Neuron (in vitro differentiated cells): ENCODE results near the gene PCSK5.

Experiments used
- H2AFZ ChIP-seq: one replicate; pipeline ENCODE4 v1.6.1; 2013; ENCODE audit warnings: low read depth, mild to moderate bottlenecking, inconsistent platforms, low read length, moderate library complexity
- H3K27me3 ChIP-seq: one replicate; pipeline ENCODE4 v1.6.1; 2013; ENCODE audit warnings: low read length; ENCODE audit not compliant: insufficient read depth
- H3K36me3 ChIP-seq: one replicate; pipeline ENCODE4 v1.6.1; 2013; ENCODE audit warnings: low read length; ENCODE audit not compliant: insufficient read depth
- H3K4me1 ChIP-seq: one replicate; pipeline ENCODE4 v1.6.1; 2013; ENCODE audit warnings: low read length; ENCODE audit not compliant: insufficient read depth
- H3K4me3 ChIP-seq: 2 replicates; pipeline ENCODE4 v1.5.1; 2013; ENCODE audit warnings: mild to moderate bottlenecking, low read length, moderate library complexity
- H3K9me3 ChIP-seq: one replicate; pipeline ENCODE4 v1.6.1; 2013; ENCODE audit warnings: low read length

The PCSK5 gene

DNA sequence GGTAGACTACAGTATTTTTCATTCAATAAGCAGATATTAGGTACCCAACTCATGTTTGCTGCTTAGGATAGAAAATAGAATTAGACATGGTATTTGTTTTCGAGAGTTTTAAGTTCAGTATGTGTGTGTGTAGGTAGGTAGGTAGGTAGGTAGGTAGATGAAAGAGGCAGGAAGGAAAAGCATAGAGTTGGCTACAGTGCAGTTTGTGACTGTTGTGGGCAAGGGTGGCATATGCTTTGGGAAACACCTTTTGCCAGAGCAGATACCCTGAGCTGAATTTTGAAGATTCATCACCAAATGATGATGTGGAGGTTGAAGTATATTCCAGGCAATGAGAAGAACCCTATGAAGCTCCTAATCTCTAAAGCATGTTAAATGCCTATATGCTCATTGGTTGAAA lies 20.0 kb upstream of the PCSK5 start:
- Histone ChIP-seq H3K9me3 (no peaks in the 10 kb centered on the region), H3K4me3 (no peak overlapping the region), H3K4me1 (no peaks in the 10 kb centered on the region), H2AFZ (no peak overlapping the region), H3K36me3 (no peaks in the 10 kb centered on the region), H3K27me3 (no peaks in the 10 kb centered on the region)

DNA sequence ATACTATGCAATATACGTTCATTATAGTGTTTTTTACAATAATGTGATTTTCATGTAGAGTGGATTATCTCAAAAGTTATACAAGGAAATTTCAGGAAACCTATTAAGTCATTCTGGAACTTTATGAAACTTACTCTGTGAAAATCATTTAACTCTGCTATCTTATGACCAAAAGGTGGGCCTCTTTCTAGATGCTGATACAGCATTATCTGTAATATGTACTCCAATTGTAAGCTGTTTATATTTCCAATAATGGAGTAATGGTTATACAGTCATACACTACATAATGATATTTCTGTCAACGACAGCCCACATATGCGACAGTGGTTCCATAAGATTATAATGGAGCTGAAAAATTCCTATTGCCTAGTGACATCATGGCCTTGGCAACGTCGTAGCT lies 18.8 kb upstream of the PCSK5 start:
- H3K4me1 ChIP-seq = no peaks in the 10 kb centered on the region
- H2AFZ ChIP-seq = no peak overlapping the region
- no peak overlapping the region for H3K4me3 ChIP-seq
- no peaks in the 10 kb centered on the region for H3K9me3 ChIP-seq
- no peaks in the 10 kb centered on the region for H3K27me3 ChIP-seq
- H3K36me3 ChIP-seq = no peaks in the 10 kb centered on the region

DNA sequence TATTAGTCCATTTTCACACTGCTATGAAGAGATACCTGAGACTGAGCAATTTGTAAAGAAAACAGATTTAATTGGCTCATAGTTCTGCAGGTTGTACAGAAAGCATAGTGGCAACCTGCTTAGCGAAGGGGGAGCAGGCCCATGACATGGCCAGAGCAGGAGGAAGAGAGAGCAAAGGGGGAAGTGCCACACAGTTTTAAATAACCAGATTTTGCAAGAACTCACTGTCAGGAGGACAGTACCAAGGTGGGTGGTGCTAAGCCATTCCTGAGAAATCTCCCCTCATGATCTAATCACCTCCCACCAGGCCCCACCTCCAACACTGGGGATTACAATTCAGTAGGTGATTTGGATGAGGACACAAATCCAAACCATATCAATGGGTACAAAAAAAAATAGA lies 16.8 kb upstream of the PCSK5 start:
- H2AFZ ChIP-seq = no peak overlapping the region
- H3K36me3 ChIP-seq = no peaks in the 10 kb centered on the region
- H3K27me3 ChIP-seq = no peaks in the 10 kb centered on the region
- no peaks in the 10 kb centered on the region for H3K9me3 ChIP-seq
- H3K4me3 ChIP-seq = no peak overlapping the region
- H3K4me1 ChIP-seq = no peaks in the 10 kb centered on the region

- no peak overlapping the region for H3K4me3 ChIP-seq
- H2AFZ ChIP-seq = no peak overlapping the region
- H3K36me3 ChIP-seq = no peaks in the 10 kb centered on the region
- peaks cover 2% of the 10 kb centered on the region for H3K4me1 ChIP-seq
- no peaks in the 10 kb centered on the region for H3K9me3 ChIP-seq
- H3K27me3 ChIP-seq = no peaks in the 10 kb centered on the region
Measured at GRCh38 chr9:75876999-75877640, 13.4 kb upstream of the PCSK5 start.

DNA sequence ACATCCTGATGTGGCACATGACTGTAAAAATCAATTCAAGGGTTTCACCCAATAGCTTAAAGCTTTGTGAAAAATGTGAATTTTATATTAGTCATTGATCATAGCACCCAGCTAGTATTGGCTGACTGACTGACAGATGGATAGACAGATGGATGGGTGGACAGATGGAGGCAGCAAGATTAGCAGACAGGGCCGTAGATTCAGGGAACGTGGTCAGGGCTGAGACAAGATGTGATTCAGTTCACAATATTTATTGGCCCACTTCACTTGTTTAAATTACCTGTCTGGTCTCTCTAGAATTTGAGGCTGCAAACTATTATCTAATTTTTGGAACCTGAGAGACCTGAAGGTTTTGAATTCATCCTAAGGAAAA lies 12.0 kb upstream of the PCSK5 start:
- Histone ChIP-seq H3K4me3 (no peak overlapping the region), H3K4me1 (peaks cover 2% of the 10 kb centered on the region), H3K27me3 (no peaks in the 10 kb centered on the region), H3K9me3 (no peaks in the 10 kb centered on the region), H2AFZ (no peak overlapping the region), H3K36me3 (no peaks in the 10 kb centered on the region)

- no peak overlapping the region for H2AFZ ChIP-seq
- peaks cover 2% of the 10 kb centered on the region for H3K4me1 ChIP-seq
- no peaks in the 10 kb centered on the region for H3K36me3 ChIP-seq
- no peaks in the 10 kb centered on the region for H3K27me3 ChIP-seq
- H3K9me3 ChIP-seq = no peaks in the 10 kb centered on the region
- no peak overlapping the region for H3K4me3 ChIP-seq
Measured at GRCh38 chr9:75880618-75881017, 9.9 kb upstream of the PCSK5 start.

DNA sequence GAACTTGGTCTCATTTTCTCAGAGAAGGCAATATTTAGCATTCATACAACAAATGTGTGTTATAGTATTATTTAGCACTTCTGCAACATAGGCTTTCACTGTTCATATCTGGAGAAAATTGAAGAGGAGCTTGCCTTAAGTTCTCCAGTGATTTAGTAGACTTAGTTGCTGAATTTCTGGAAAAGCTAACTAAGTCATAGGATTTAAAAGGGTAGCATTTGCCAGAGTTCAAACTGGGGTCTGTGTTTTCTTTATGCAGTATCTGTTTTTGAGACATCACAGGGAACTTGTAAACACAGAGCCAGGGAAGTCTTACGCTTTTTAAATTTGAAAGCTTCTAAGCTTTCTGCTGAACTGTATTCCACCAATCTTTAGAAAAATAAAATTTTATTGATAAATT lies 8.7 kb upstream of the PCSK5 start:
- Histone ChIP-seq H3K4me3 (no peak overlapping the region), H3K4me1 (peaks cover 2% of the 10 kb centered on the region), H2AFZ (no peak overlapping the region), H3K9me3 (no peaks in the 10 kb centered on the region), H3K36me3 (no peaks in the 10 kb centered on the region), H3K27me3 (no peaks in the 10 kb centered on the region)

- Histone ChIP-seq H3K36me3 (no peaks in the 10 kb centered on the region), H3K4me1 (peaks cover 6% of the 10 kb centered on the region), H3K27me3 (peaks cover 4% of the 10 kb centered on the region), H2AFZ (no peak overlapping the region), H3K4me3 (no peak overlapping the region), H3K9me3 (no peaks in the 10 kb centered on the region)
Measured at GRCh38 chr9:75885652-75886051, 4.8 kb upstream of the PCSK5 start.

DNA sequence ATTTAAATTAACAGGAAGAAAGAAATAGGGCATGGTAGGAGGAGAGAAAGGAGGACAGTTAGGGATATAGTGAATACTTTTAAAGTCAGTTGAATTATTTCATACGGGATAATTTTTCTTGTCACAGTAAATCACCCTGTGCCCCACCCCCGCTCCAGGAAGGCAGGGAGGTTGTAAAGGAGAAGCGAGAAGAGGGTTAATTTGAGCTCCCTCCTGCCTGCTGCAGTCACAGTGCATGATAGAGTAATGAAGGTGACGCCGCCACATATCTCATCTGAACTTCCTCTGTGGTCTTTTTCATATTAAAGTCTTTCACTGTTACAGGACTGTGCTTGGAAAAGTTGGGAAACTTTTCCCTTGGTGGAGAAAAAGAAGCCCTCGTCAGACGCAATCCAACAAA lies 896 bp upstream of the PCSK5 start:
- Histone ChIP-seq H2AFZ (peak overlapping the region; percentile 97), H3K36me3 (no peaks in the 10 kb centered on the region), H3K4me1 (peaks cover 23% of the 10 kb centered on the region), H3K9me3 (no peaks in the 10 kb centered on the region), H3K27me3 (peaks cover 13% of the 10 kb centered on the region), H3K4me3 (peak overlapping the region; percentile 73)

DNA sequence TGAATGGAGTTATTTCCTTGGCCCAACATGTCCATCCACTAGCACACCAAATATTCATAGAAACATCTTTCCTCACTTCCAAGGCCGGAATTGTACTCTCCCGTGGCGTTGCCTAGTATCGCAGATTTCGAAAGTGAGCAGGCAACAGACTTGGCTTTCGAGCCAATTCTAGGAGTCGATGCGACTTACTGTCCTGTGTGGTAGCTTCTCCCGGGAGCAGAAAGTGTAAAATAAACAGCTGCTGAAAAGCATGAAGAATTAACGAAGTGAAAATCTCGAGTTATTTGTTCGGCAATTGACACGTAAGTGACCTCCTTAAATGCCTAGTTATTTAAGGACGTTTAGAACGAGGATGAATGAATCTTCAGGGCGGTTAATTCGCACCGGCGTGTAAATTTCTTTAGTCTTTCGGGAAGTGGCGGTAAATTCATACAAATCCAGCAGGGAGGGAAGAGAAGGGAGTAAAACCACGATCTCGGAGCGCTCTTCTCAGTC lies 449 bp upstream of the PCSK5 start:
- Histone ChIP-seq H3K36me3 (no peaks in the 10 kb centered on the region), H3K4me1 (peaks cover 23% of the 10 kb centered on the region), H2AFZ (peak overlapping the region; percentile 97), H3K27me3 (peaks cover 13% of the 10 kb centered on the region), H3K9me3 (no peaks in the 10 kb centered on the region), H3K4me3 (peak overlapping the region; percentile 73)

DNA sequence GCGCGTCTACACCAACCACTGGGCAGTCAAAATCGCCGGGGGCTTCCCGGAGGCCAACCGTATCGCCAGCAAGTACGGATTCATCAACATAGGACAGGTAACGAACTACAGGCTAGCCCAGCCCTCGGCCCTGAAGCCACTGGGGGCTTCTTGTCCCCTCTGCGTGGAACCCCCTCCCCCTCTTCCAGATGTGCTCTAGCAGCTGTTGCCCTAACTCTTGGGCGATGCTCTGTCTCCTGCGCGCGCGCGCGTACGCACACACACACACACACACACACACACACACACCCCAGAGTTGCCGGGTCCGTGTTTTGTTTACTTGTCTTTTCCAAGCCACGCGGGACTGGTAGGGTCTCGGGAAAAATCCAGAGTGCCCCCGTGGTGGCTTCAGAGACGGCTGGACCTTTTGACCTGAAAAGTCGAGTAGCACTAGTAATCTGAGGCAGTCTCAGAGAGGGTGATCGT lies 836 bp downstream of the PCSK5 start:
- peaks cover 23% of the 10 kb centered on the region for H3K4me1 ChIP-seq
- peak overlapping the region; percentile 73 for H3K4me3 ChIP-seq
- no peaks in the 10 kb centered on the region for H3K36me3 ChIP-seq
- H2AFZ ChIP-seq = peak overlapping the region; percentile 95
- H3K27me3 ChIP-seq = peaks cover 13% of the 10 kb centered on the region
- no peaks in the 10 kb centered on the region for H3K9me3 ChIP-seq

DNA sequence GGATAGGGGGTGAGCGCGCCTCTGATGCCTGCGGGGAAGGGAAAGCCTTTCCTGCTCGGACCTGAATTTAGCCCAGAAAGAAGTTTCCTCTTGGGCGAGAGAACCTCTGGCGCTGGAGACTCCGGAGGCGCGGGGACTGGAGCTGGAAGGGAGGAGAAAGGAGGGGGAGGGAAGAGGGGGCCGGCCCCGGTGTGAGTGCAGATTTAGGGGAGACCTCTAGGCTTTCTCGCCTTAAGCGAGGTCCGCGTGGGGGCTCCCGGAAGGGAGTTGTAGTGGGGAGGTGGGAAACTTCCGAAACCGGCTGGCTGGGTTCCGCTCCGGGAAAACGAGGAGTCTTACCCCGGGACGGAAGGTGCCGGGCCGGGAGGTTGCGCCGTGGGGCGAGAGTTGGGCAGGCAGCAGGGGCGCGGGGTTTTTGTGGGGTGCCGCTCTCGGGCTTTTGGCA lies 1.3 kb downstream of the PCSK5 start:
- Histone ChIP-seq H3K4me3 (peak overlapping the region; percentile 73), H2AFZ (peak overlapping the region; percentile 95), H3K9me3 (no peaks in the 10 kb centered on the region), H3K36me3 (no peaks in the 10 kb centered on the region), H3K4me1 (peaks cover 23% of the 10 kb centered on the region), H3K27me3 (peaks cover 13% of the 10 kb centered on the region)

GRCh38 chr9:75892216-75892911 lies 1.9 kb downstream of the PCSK5 start:
- peak overlapping the region; percentile 95 for H2AFZ ChIP-seq
- H3K4me1 ChIP-seq = peaks cover 23% of the 10 kb centered on the region
- H3K27me3 ChIP-seq = peaks cover 13% of the 10 kb centered on the region

More at GRCh38 chr9:75892216-75892911, 1.9 kb downstream of the PCSK5 start:
- Histone ChIP-seq H3K4me3 (peak overlapping the region; percentile 73), H3K9me3 (no peaks in the 10 kb centered on the region), H3K36me3 (no peaks in the 10 kb centered on the region)
